ENCODE results near the gene NTNG2. TPM values are rescaled to one million over a fixed set of nuclear protein-coding genes. Genes with fewer than 3 reads are reported as not detected.
"Not testable (repeated sequence)": the region's sequence is repeated elsewhere in the genome, so short reads cannot be mapped to it uniquely, and the experiment has no call there.

NTNG2 gene
- 1.9 TPM for total RNA-seq
- long read RNA-seq, partial matches to known transcripts = 1 of 1 reads
- long read RNA-seq, other reads (novel, unspliced or antisense) = 0 of 1 reads

DNA sequence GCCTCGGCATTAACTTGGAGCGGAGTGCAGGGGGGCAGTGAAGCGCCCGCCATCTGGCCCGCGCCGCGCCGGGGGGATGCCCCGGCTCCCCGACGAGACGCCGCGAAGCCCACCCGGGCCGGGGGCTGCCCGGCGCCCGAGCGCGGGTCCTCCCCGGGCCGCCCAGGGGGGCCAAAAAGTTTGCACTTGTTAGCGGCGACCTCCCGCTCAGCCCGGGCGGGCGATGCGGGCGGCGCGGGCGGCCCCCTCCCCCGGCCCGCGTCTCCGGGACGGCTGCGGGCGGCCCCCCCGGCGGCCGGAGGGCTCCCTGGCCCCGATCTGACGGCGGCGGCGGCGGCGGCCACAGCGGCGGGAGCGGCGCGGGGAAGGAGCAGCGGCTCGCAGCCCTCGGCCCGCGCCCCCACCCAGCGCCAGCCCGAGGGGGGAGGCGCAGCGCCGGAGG, at the start of gene NTNG2:
Gene NTNG2 (plus strand): TSS at position 316 of the 442 bp plus-strand sequence. CDS start 4,774 bp downstream, outside the sequence.
- no peak for DNase-seq
- intact Hi-C loops (cut with micrococcal nuclease) = loop anchor here (10.0 kb wide), 1 partner anchor 73 kb away; no protein-coding TSS in a partner anchor
- no peak for ATAC-seq

- ATAC-seq = peak; percentile 92
- intact Hi-C loops (cut with micrococcal nuclease) = no loop called here
- DNase-seq = peak; percentile 79
These were observed 47.7 kb upstream of the NTNG2 start for GRCh38 chr9:132114102-132114707.

- DNase-seq (no peak), ATAC-seq (no peak)
- intact Hi-C loops (cut with micrococcal nuclease) = no loop called here
These were observed 45.3 kb upstream of the NTNG2 start for GRCh38 chr9:132116583-132116982.

- DNase-seq (no peak), ATAC-seq (no peak)
- intact Hi-C loops (cut with micrococcal nuclease) = no loop called here
These were observed 44.2 kb upstream of the NTNG2 start for GRCh38 chr9:132117694-132118093.

DNA sequence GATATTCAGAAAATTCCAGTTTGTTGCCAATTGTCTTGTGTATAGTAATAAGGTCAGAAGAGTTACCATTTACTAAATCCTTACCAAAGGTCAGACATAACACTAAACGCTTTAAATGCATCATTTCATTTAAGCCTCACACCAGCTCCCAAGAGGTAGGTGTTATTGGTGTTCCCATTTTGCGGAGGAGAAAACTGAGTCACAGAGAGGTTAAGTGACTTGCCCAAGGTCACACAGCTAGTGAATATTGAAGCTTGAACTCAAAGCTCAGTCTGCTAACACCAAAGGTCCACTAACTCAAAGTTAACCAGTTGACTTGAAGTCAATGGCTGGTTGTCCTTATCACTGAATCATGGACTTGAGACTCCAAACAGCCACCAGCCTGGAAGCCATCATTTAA, 40.8 kb upstream of the NTNG2 start:
- intact Hi-C loops (cut with micrococcal nuclease) = no loop called here
- no peak for ATAC-seq
- no peak for DNase-seq

DNA sequence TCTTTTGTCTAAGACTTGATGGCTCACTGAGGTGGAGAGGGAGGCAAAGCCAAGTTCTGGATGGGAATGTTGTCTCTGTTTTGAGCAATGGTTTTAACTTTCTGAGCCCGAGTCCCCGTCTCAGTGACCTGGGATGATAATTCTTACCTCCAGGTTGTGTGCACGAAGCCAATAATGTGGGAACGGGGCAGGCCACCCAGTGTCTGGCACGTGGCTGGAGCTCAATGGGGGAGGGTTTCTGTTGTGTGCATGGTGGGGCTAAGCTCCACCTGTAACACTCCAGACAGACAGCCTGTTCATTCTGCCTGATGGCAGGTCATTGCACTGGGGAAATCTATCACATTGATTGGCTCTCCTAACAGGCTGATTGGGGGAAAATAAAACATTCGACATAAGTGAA, 37.1 kb upstream of the NTNG2 start:
- DNase-seq (no peak), ATAC-seq (no peak)
- intact Hi-C loops (cut with micrococcal nuclease) = no loop called here

DNA sequence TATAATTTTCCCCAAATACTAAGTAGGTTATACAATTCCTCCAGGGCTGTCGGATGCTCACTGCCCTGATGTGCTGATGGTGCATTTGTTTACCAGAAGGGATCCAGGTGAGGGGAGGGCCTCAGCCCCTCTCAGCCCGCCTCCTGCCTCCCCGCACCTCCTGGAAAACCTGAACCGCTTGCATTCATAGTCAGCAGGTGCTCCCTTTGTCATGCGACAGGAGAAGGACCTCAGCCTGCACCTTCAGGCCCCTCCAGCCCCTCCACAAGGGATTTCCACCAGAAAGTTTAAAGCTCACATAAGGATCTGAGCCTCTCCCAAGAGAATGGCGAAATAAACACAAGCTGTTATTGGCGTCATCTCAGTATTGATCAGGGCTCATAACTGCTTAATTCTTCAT, 36.5 kb upstream of the NTNG2 start:
- intact Hi-C loops (cut with micrococcal nuclease) = no loop called here
- no peak for DNase-seq
- no peak for ATAC-seq

GRCh38 chr9:132125944-132126679, 35.7 kb upstream of the NTNG2 start:
- ATAC-seq = no peak
- DNase-seq = no peak
- intact Hi-C loops (cut with micrococcal nuclease) = no loop called here

DNA sequence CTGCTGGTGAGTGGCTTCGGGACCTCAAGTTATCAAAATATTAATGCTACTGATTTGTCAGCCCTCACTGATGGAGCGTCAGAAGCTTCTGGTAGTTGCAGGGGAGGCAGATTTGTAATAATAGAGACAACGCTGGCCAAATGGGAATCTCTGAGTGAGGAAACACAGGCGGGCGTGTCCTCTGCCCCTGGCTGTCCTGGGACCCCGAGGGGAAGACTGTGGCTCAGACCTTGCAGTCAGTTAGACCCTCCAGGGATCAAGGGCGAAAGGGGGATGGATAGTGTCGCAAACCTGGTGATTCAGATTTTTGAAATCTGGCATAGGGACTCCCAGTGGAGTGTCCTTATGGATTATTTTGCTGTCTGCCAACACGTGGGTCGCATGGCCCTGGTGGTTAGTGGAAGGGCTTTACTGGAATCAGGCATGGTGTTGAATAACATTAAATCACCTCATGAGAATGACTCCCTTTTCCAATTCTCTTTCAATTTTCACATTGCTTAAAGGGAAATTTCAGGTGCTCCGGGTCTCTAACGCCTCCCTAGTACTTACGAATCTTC, 35.1 kb upstream of the NTNG2 start:
- DNase-seq = no peak
- intact Hi-C loops (cut with micrococcal nuclease) = no loop called here
- no peak for ATAC-seq

DNA sequence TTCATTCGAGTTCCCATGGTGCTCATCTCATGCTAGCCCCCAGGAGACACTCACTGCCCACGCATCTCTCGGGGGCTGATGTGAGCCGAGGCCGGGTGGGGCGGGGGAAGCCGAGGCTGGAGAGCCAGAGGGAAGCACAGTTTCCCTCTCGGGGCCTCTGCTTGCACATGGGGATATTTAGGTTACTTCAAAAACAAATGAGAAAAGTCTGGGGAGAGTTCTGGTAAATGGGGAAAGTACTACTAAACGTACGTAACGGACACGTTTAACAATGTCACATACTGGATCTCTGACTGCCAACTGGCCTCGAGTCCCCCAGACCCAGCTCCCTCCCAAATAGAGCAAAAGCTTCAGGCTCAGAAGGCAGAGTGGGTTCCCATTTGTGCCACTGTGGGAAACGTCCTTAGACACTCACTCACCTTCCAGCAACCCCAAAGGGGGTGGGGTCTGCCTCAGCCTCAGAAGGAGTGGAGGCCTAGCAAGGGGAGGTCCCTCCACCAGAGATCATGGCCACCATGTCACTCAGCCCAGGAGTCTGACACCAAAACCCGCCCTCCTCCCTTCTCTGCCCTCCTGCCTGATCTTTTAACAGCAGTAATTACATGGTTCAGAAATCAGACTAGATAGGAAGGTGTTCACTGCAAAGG, 33.8 kb upstream of the NTNG2 start:
- intact Hi-C loops (cut with micrococcal nuclease) = no loop called here
- DNase-seq (no peak), ATAC-seq (no peak)

DNA sequence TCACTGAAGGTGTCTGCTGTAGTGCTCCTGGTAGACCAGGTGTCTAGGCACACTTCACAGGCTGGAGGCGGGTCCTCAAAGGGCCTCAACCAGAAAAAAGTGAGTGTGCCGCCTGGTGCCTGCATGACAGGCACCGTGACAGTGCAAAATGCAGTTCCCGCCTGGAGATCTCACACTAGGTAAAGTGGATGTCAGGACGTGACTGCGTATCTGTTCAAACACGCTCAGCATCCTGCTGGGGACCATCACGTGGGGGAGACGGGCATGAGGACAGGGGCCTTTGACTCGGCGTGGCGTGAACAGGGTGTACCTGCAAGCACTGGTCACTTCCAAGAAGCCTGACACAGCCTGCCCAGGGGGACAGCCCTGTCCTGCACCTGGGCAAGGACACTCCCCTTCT, 32.3 kb upstream of the NTNG2 start:
- DNase-seq = no peak

GRCh38 chr9:132134085-132134484, 27.8 kb upstream of the NTNG2 start:
- ATAC-seq; intact Hi-C loops (cut with micrococcal nuclease); DNase-seq: not testable (repeated sequence)

More for the DNA sequence above, 32.3 kb upstream of the NTNG2 start:
- no peak for ATAC-seq
- intact Hi-C loops (cut with micrococcal nuclease) = no loop called here

DNA sequence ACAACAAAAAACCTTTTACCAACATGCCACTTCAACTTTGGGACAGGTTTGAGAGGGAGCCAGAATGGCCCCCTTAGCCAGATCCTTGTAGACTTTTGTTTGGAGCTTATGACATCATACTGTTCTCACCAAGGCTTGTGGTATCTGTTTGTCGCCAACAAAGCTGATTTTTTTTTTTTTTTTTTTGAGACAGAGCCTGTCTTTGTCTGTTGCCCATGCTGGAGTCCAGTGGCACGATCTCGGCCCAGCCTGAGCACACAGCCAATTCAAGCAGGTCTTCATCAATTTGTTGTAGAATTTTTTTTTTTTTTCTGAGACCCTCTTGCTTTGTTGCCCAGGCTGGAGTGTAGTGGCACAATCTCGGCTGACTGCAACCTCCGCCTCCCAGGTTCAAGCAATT, 26.4 kb upstream of the NTNG2 start:
- intact Hi-C loops (cut with micrococcal nuclease) = no loop called here
- DNase-seq (no peak), ATAC-seq (no peak)

GRCh38 chr9:132136151-132136780, 25.6 kb upstream of the NTNG2 start:
- no peak for ATAC-seq
- DNase-seq = no peak

DNA sequence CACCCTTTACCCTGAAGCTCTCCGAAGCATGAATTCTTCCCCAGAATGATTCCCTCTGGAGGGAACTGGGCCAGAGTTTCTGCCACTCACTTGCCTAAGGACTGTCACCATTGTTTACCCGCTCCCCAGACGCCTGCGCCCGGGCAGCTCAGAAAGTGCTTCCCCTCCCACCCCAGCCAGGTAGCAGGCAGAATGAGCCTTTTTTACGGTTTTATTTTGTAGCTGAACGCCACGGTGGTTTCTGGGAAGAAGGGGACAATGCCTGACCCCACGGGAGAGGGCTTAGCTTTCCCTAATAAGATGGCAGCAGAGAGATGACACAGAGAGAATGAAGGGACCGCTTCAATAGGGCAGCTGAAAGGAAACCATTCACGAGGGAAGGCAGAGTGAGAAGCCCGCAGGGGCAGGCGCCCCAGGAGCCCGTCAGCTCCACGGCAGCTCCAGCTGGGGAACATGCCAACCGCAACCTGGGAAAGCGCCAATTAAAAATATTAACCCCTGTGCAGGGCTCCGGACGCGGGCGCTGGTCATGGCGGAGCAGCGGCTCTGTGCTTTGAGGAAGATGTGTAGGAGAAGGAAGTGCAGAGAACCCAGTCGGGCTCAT, 20.4 kb upstream of the NTNG2 start:
- intact Hi-C loops (cut with micrococcal nuclease) = no loop called here
- peak; percentile 63 for ATAC-seq
- no peak for DNase-seq

More at GRCh38 chr9:132136151-132136780, 25.6 kb upstream of the NTNG2 start:
- intact Hi-C loops (cut with micrococcal nuclease) = no loop called here

DNA sequence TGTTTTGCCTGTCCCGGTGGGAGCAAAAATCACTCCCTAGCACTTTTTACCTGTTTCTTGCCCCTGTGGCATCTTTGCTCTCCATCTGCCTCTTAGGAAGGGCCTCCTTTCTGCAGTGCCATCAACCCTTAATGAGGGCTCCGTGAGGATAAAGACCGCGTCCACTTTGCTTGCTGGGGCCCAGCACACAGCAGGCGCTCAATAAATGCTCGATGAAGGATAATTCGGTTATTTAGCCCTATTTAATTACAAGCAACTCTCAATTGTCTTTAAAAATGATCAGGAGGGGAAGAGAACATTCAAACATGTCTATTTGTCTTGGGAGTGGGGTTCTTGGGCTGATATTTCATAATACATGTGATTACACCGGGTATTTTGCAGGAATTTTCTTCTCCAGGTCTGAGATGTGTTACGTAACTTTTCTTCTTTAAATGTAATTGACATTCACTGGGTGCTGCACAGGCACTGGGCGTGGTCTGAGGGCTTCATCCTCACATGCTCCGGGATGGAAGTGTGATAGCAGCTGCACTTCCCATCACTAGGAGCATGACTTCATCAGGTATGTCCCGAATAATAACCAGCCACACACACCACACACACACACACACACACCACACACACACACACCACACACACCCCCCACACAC, 19.8 kb upstream of the NTNG2 start:
- DNase-seq = no peak
- intact Hi-C loops (cut with micrococcal nuclease) = no loop called here
- no peak for ATAC-seq

GRCh38 chr9:132142924-132143323, 18.9 kb upstream of the NTNG2 start:
- DNase-seq (no peak), ATAC-seq (no peak)
- intact Hi-C loops (cut with micrococcal nuclease) = no loop called here

DNA sequence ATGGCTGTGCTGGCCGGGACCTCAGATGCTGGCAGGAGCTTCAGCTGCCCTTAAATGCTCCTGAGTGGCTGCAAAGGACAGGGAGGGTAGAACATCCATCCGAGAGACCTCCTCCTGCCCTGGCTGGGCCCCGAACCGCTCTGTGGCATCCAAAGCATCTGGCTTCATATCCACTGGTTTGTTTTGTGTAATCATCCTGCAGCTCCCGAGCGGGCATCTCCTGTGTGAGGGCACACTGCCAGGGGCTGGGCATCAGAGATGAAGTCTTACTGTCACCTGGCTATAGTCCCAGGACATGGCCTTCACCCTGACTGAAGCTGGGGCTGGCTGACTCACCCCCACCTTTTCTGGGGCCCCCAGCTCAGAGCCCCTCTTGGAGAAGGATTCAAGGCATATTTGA, 18.5 kb upstream of the NTNG2 start:
- ATAC-seq = peak; percentile 32

More for the DNA sequence above, 18.5 kb upstream of the NTNG2 start:
- DNase-seq = peak; percentile 39
- intact Hi-C loops (cut with micrococcal nuclease) = no loop called here

Measured in left ventricle myocardium superior (tissue), 1 donor.